Testis (tissue), 2 donors: Measurements from ENCODE around the gene BRI3BP.

ENCODE experiments used
- CTCF ChIP-seq, 3 experiments: fragments of 450-650 bp in 2 of 3; fragments of 200-600 bp in 1 of 3; sonication (generic) in 1 of 3; IDR thresholded peaks; one replicate each; pipeline ENCODE4 v1.5.1; 2016 to 2019; ENCODE audit warnings: antibody characterized with exemption in 3 of 3, mild to moderate bottlenecking in 2 of 3, moderate library complexity in 1 of 3
- POLR2A ChIP-seq: fragments of 450-650 bp; IDR thresholded peaks from one replicate; pipeline ENCODE4 v1.6.1; 2017; ENCODE audit warnings: antibody characterized with exemption, mild to moderate bottlenecking, moderate library complexity

DNA sequence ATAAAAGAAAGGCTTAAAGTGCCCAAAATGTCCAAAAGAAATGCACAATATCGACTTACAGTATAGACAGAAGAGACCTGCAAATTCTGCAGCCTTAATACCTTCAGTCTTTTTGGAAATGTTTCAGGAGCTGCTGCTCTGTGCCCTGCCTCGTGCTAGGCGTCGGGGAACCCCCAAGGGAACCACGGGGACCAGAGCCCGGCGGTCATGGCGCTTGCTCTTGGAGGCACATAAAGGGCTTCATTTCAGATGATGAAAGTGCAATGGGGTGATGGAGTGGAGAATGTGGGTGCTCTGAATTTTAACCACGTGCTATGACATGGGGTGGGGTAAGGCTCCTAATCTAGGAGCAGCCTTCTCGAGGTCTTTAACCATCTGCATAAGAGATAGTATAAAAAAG lies 57.0 kb downstream of the BRI3BP start:
- TF ChIP-seq POLR2A (no peak), CTCF (IDR thresholded peaks at IDR 0.05) (no peak)
